IMR-90 (cell line): Measurements from ENCODE around the gene HSD17B3. TPM values are rescaled to one million over a fixed set of nuclear protein-coding genes. Genes with fewer than 3 reads are reported as not detected.

Experiments
- ATAC-seq: fragments of 200-7000 bp; cut with Tn5 transposase; 2 replicates; pipeline ENCODE4 v1.9.1; 2020; ENCODE audit warnings: low read depth, mild to moderate bottlenecking, moderate library complexity
- BruUV-seq: library from RNA; stranded (reverse); fragments of 400-500 nt; replicated peaks from 2 replicates; lab custom pipeline; 2021; lab: Mats Ljungman, UMichigan
- CTCF ChIA-PET: fragments of 300-600 bp; formaldehyde crosslinking; extraction: SDS; loops from one replicate; lab custom pipeline; 2021; ENCODE audit warnings: antibody characterized with exemption; lab: Yijun Ruan, JAX
- POLR2A ChIA-PET: fragments of 300-600 bp; sonication (Branson Sonifier 250); formaldehyde crosslinking; loops from one replicate; lab custom pipeline; 2022; ENCODE audit warnings: antibody characterized with exemption; ENCODE audit not compliant: unreplicated experiment; lab: Charles Lee
- DNase-seq: peaks from one replicate; pipeline ENCODE4 v3.0.0; 2013
- H2AFZ ChIP-seq: replicated peaks from 2 replicates; pipeline ENCODE3; 2013; ENCODE audit warnings: low read length, mild to moderate bottlenecking; ENCODE audit not compliant: poor library complexity
- H2AK5ac ChIP-seq: 2 replicates; pipeline ENCODE4 v1.6.1; 2013; ENCODE audit warnings: low read depth, low read length, inconsistent platforms
- H2AK9ac ChIP-seq: replicated peaks from 2 replicates; pipeline ENCODE3; 2013; ENCODE audit warnings: mild to moderate bottlenecking, low read depth, low read length, moderate library complexity; ENCODE audit not compliant: poor library complexity
- H2BK120ac ChIP-seq: 2 replicates; pipeline ENCODE4 v1.6.1; 2013; ENCODE audit warnings: low read depth, low read length, inconsistent platforms
- H2BK15ac ChIP-seq: 3 replicates; pipeline ENCODE4 v1.6.1; 2013; ENCODE audit warnings: low read depth, low read length, inconsistent platforms
- H2BK20ac ChIP-seq: 2 replicates; pipeline ENCODE4 v1.6.1; 2013; ENCODE audit warnings: low read depth, mild to moderate bottlenecking, inconsistent platforms, low read length, moderate library complexity
- H2BK5ac ChIP-seq: 2 replicates; pipeline ENCODE4 v1.6.1; 2013; ENCODE audit warnings: mild to moderate bottlenecking, low read depth, low read length, inconsistent platforms; ENCODE audit not compliant: poor library complexity, severe bottlenecking
- H3K14ac ChIP-seq: replicated peaks from 2 replicates; pipeline ENCODE4 v1.6.1; 2013; ENCODE audit warnings: low read depth, low read length, inconsistent platforms
- H3K18ac ChIP-seq: 2 replicates; pipeline ENCODE4 v1.6.1; 2013; ENCODE audit warnings: low read depth, low read length, control low read depth
- H3K23ac ChIP-seq: 2 replicates; pipeline ENCODE4 v1.6.1; 2013; ENCODE audit warnings: low read depth, low read length, inconsistent platforms
- H3K27ac ChIP-seq: 2 replicates; pipeline ENCODE4 v1.5.1; 2013; ENCODE audit warnings: mild to moderate bottlenecking, control low read depth, low read length; ENCODE audit not compliant: insufficient read depth
- H3K27me3 ChIP-seq: 2 replicates; pipeline ENCODE4 v1.6.1; 2013; ENCODE audit warnings: low read length; ENCODE audit not compliant: control insufficient read depth, insufficient read depth
- H3K36me3 ChIP-seq: 2 replicates; pipeline ENCODE4 v1.6.1; 2013; ENCODE audit warnings: low read length, mixed read lengths; ENCODE audit not compliant: control insufficient read depth, insufficient read depth
- H3K4ac ChIP-seq: 2 replicates; pipeline ENCODE4 v1.6.1; 2013; ENCODE audit warnings: low read depth, low read length, inconsistent platforms
- H3K4me1 ChIP-seq: 2 replicates; pipeline ENCODE4 v1.6.1; 2013; ENCODE audit warnings: low read length, mixed read lengths; ENCODE audit not compliant: control insufficient read depth, insufficient read depth
- H3K4me2 ChIP-seq: 2 replicates; pipeline ENCODE4 v1.6.1; 2013; ENCODE audit warnings: low read depth, mild to moderate bottlenecking, control low read depth, low read length, moderate library complexity
- H3K4me3 ChIP-seq: 2 replicates; pipeline ENCODE4 v1.5.1; 2013; ENCODE audit warnings: low read depth, mild to moderate bottlenecking, control low read depth, low read length, moderate library complexity; ENCODE audit not compliant: insufficient read depth
- H3K56ac ChIP-seq: 2 replicates; pipeline ENCODE4 v1.6.1; 2013; ENCODE audit warnings: low read length, inconsistent platforms; ENCODE audit not compliant: insufficient read depth; ENCODE audit errors: extremely low read depth
- H3K79me1 ChIP-seq, 2 experiments: 2 replicates each; pipeline ENCODE4 v1.6.1; 2013; ENCODE audit warnings: low read length in 2 of 2, inconsistent platforms in 1 of 2, low read depth in 1 of 2
- H3K9ac ChIP-seq: 2 replicates; pipeline ENCODE4 v1.6.1; 2013; ENCODE audit warnings: low read depth, low read length, control low read depth
- H3K9me1 ChIP-seq: 2 replicates; pipeline ENCODE4 v1.6.1; 2013; ENCODE audit warnings: low read length, inconsistent platforms; ENCODE audit not compliant: insufficient read depth
- H3K9me3 ChIP-seq: 2 replicates; pipeline ENCODE4 v1.6.1; 2013; ENCODE audit warnings: low read length; ENCODE audit not compliant: control insufficient read depth, insufficient read depth
- H4K20me1 ChIP-seq: 2 replicates; pipeline ENCODE4 v1.6.1; 2013; ENCODE audit warnings: low read length, inconsistent platforms; ENCODE audit not compliant: insufficient read depth
- H4K5ac ChIP-seq: 2 replicates; pipeline ENCODE4 v1.6.1; 2013; ENCODE audit warnings: mild to moderate bottlenecking, low read depth, low read length, control low read depth
- H4K8ac ChIP-seq, 2 experiments: 2 replicates each; pipeline ENCODE4 v1.6.1; 2013; ENCODE audit warnings: low read depth in 2 of 2, low read length in 2 of 2, control low read depth in 1 of 2, inconsistent platforms in 1 of 2
- H4K91ac ChIP-seq: 2 replicates; pipeline ENCODE4 v1.6.1; 2013; ENCODE audit warnings: low read depth, low read length, inconsistent platforms; ENCODE audit not compliant: insufficient read depth
- CTCF ChIP-seq: conservative IDR thresholded peaks from 2 replicates; pipeline ENCODE4 v1.5.1; 2012; ENCODE audit warnings: mild to moderate bottlenecking, low read depth, low read length, improper control_type of control experiment
- RAD21 ChIP-seq: IDR thresholded peaks from 2 replicates; pipeline ENCODE4 v1.6.1; 2012; ENCODE audit warnings: low read length, improper control_type of control experiment
- RCOR1 ChIP-seq: IDR thresholded peaks from 2 replicates; pipeline ENCODE4 v1.6.1; 2012; ENCODE audit warnings: mild to moderate bottlenecking, low read length, improper control_type of control experiment; ENCODE audit not compliant: insufficient replicate concordance
- RFX5 ChIP-seq: IDR thresholded peaks from 2 replicates; pipeline ENCODE4 v1.8.0; 2012; ENCODE audit warnings: low read depth, mild to moderate bottlenecking, low read length, moderate library complexity
- WGBS, 2 experiments: methylation state at CpG; one replicate each; pipeline versions ENCODE4 v1.1.5 to v1.1.7; 2013; ENCODE audit warnings: missing lambda C conversion rate in 2 of 2; ENCODE audit not compliant: insufficient read length in 1 of 2; ENCODE audit errors: extremely low coverage in 2 of 2; 5-methylcytosine and 5-hydroxymethylcytosine counted together
- dilution Hi-C: fragments of 300-500 bp; cut with HindIII; formaldehyde crosslinking; loops from one replicate; pipeline ENCODE4 v1.14.3; 2018; ENCODE audit warnings: low sequenced_read_pairs; ENCODE audit not compliant: unreplicated experiment
- in situ Hi-C: fragments of 300-500 bp; cut with MboI; formaldehyde crosslinking; loops from 3 replicates; pipeline ENCODE4 v1.14.3; 2019; ENCODE audit warnings: low sequenced_read_pairs, inconsistent platforms, mixed read lengths
- intact Hi-C: fragments of 100-400 bp; cut with micrococcal nuclease; formaldehyde crosslinking; loops from 2 replicates; pipeline ENCODE4 v1.10.0; 2022
- polyA plus RNA-seq, 3 experiments: library from polyadenylated mRNA; depleted of rRNA; stranded (reverse); fragments of >200 nt; gene quantifications; 2 replicates each; pipeline ENCODE4 v1.2.3, GENCODE V29; 2012; ENCODE audit warnings: low replicate concordance in 1 of 3
- total RNA-seq: library from RNA; depleted of rRNA; stranded (reverse); fragments of >200 nt; gene quantifications from 2 replicates; pipeline ENCODE4 v1.2.3, GENCODE V29; 2012

HSD17B3 gene
- total and polyA plus RNA-seq, 2 of the 4 experiments (the other 2 are of a cell fraction), result 0.18 TPM; not detected in 1

DNA sequence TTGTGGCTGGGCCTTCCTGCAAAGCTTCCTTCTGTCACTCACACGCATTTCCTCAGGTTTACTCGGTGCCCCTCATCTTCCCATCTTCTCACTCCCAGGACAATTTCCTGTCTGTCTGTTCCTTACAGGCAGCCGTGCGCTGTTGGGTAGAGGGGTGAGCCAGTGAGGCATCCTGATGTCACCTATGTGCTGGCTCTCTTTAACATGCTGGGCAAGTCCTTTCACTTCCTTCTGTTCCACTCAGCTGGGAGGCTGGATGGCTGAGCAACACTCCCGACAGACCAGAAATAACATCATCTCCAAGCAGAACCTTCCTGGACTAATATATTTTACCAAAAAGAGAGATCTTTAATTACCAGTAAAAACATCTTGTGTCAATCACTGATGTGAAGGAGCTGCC lies 103.0 kb downstream of the HSD17B3 start:
- Histone ChIP-seq H4K5ac (no peak overlapping the region), H2BK20ac (no peak overlapping the region), H2AFZ (no peak overlapping the region), H2BK5ac (no peak overlapping the region), H3K27me3 (peaks cover 45% of the 10 kb centered on the region), H4K8ac (no peak overlapping the region), H3K9ac (no peak overlapping the region), H3K4me1 (no peaks in the 10 kb centered on the region), H3K4me2 (no peak overlapping the region), H4K91ac (no peak overlapping the region), H3K79me1 (no peaks in the 10 kb centered on the region), H3K4ac (no peak overlapping the region), H3K56ac (no peak overlapping the region), H3K27ac (no peak overlapping the region), H3K14ac (no peak overlapping the region), H3K36me3 (no peaks in the 10 kb centered on the region), H3K4me3 (no peak overlapping the region), H3K18ac (no peak overlapping the region), H2AK9ac (no peak overlapping the region), H3K23ac (no peak overlapping the region), H2AK5ac (no peak overlapping the region), H2BK120ac (no peak overlapping the region), H4K20me1 (no peaks in the 10 kb centered on the region), H3K9me1 (no peaks in the 10 kb centered on the region), H2BK15ac (no peak overlapping the region), H3K9me3 (no peaks in the 10 kb centered on the region)
- no TSS peak for BruUV-seq
- CTCF ChIA-PET, result no interaction called here
- ATAC-seq (no peak), DNase-seq (no peak)
- in situ Hi-C loops, result no loop called here
- no peak for TF ChIP-seq RCOR1
- TF ChIP-seq RAD21, result no peak
- no peak for TF ChIP-seq RFX5
- no peak for TF ChIP-seq CTCF
- POLR2A ChIA-PET, result no interaction called here
- intact Hi-C loops, result no loop called here
- WGBS, 2 experiments, result no CpG with 5 or more reads among the region's 5 CpGs
- dilution Hi-C loops, result no loop called here
